Measurements from ENCODE around the gene RGS7. TPM values are rescaled to one million over a fixed set of nuclear protein-coding genes. Genes with fewer than 3 reads are reported as not detected.

RGS7 gene
- total and polyA plus RNA-seq, 2 experiments from 2014 or later: 0.32 to 1.7 TPM

- WGBS, 2 experiments (ENCODE audit: low coverage in 1 of 2, low lambda C conversion rate in 2 of 2, missing lambda C conversion rate in 2 of 2): 16 to 43% methylated on average over 1 of the region's 1 CpG
- H3K4me2 ChIP-seq (ENCODE audit: unreplicated experiment): no peak overlapping the region
- H2AFZ ChIP-seq: no peak overlapping the region
- H3K27ac ChIP-seq: no peak overlapping the region
- H3K27me3 ChIP-seq (replicated peaks; ENCODE audit: insufficient read depth): no peaks in the 10 kb centered on the region
- no peaks in the 10 kb centered on the region for H3F3A ChIP-seq (ENCODE audit: insufficient read depth)
- H3K79me2 ChIP-seq (ENCODE audit: insufficient read depth): no peaks in the 10 kb centered on the region
- no peak overlapping the region for H3K4me3 ChIP-seq
- H3K9ac ChIP-seq: no peak overlapping the region
- no peaks in the 10 kb centered on the region for H3K36me3 ChIP-seq (ENCODE audit: low read depth)
- no peaks in the 10 kb centered on the region for H3K4me1 ChIP-seq (ENCODE audit: insufficient read depth)
- TF ChIP-seq EZH2phosphoT487 (IDR thresholded peaks at IDR 0.05; ENCODE audit: insufficient read depth, low read depth) (no peak), EZH2 (IDR thresholded peaks at IDR 0.05; ENCODE audit: insufficient read depth, poor library complexity, severe bottlenecking) (no peak)
- no peaks in the 10 kb centered on the region for H3K9me2 ChIP-seq (ENCODE audit: insufficient read depth)
- DNase-seq: no peak
- no peaks in the 10 kb centered on the region for H3K9me3 ChIP-seq (ENCODE audit: low read depth)
- in situ Hi-C loops (cut with MboI): no loop called here
- no peaks in the 10 kb centered on the region for H4K20me1 ChIP-seq (ENCODE audit: insufficient read depth)
Observed at GRCh38 chr1:241139047-241139446, 218.0 kb downstream of the RGS7 start.

- Histone ChIP-seq H3K9me2 (ENCODE audit: insufficient read depth) (no peaks in the 10 kb centered on the region), H2AFZ (no peak overlapping the region), H3K79me2 (ENCODE audit: insufficient read depth) (no peaks in the 10 kb centered on the region), H3K4me3 (no peak overlapping the region), H3K9me3 (ENCODE audit: low read depth) (no peaks in the 10 kb centered on the region), H3K36me3 (ENCODE audit: low read depth) (no peaks in the 10 kb centered on the region), H3K27me3 (replicated peaks; ENCODE audit: insufficient read depth) (no peaks in the 10 kb centered on the region), H3K27ac (no peak overlapping the region), H3K4me2 (ENCODE audit: unreplicated experiment) (no peak overlapping the region), H4K20me1 (ENCODE audit: insufficient read depth) (no peaks in the 10 kb centered on the region), H3K9ac (no peak overlapping the region), H3F3A (ENCODE audit: insufficient read depth) (no peaks in the 10 kb centered on the region), H3K4me1 (ENCODE audit: insufficient read depth) (no peaks in the 10 kb centered on the region)
- TF ChIP-seq EZH2 (IDR thresholded peaks at IDR 0.05; ENCODE audit: insufficient read depth, poor library complexity, severe bottlenecking): no peak
- TF ChIP-seq EZH2phosphoT487 (IDR thresholded peaks at IDR 0.05; ENCODE audit: insufficient read depth, low read depth): no peak
- no peak for DNase-seq
- in situ Hi-C loops (cut with MboI): no loop called here
- 45 to 46% methylated on average over 4 of the region's 4 CpGs for WGBS, 2 experiments (ENCODE audit: low coverage in 1 of 2, low lambda C conversion rate in 2 of 2, missing lambda C conversion rate in 2 of 2)
Observed at GRCh38 chr1:241138248-241138647, 218.8 kb downstream of the RGS7 start.

GRCh38 chr1:241136389-241136788 lies 220.6 kb downstream of the RGS7 start:
- no peak overlapping the region for H3K27ac ChIP-seq
- H2AFZ ChIP-seq: no peak overlapping the region
- in situ Hi-C loops (cut with MboI): no loop called here
- no peaks in the 10 kb centered on the region for H4K20me1 ChIP-seq (ENCODE audit: insufficient read depth)
- no peaks in the 10 kb centered on the region for H3K9me3 ChIP-seq (ENCODE audit: low read depth)
- no peaks in the 10 kb centered on the region for H3K36me3 ChIP-seq (ENCODE audit: low read depth)
- WGBS, 2 experiments (ENCODE audit: low coverage in 1 of 2, low lambda C conversion rate in 2 of 2, missing lambda C conversion rate in 2 of 2): 60 to 64% methylated on average over 6 of the region's 6 CpGs
- H3K79me2 ChIP-seq (ENCODE audit: insufficient read depth): no peaks in the 10 kb centered on the region
- H3F3A ChIP-seq (ENCODE audit: insufficient read depth): no peaks in the 10 kb centered on the region
- no peaks in the 10 kb centered on the region for H3K4me1 ChIP-seq (ENCODE audit: insufficient read depth)
- no peak overlapping the region for H3K9ac ChIP-seq
- no peak for TF ChIP-seq EZH2phosphoT487 (IDR thresholded peaks at IDR 0.05; ENCODE audit: insufficient read depth, low read depth)
- no peak for DNase-seq
- no peak overlapping the region for H3K4me3 ChIP-seq
- no peaks in the 10 kb centered on the region for H3K27me3 ChIP-seq (replicated peaks; ENCODE audit: insufficient read depth)
- no peak overlapping the region for H3K4me2 ChIP-seq (ENCODE audit: unreplicated experiment)
- H3K9me2 ChIP-seq (ENCODE audit: insufficient read depth): no peaks in the 10 kb centered on the region

- H3K4me2 ChIP-seq (ENCODE audit: unreplicated experiment): no peak overlapping the region
- H3K4me1 ChIP-seq (ENCODE audit: insufficient read depth): no peaks in the 10 kb centered on the region
- H3K9me2 ChIP-seq (ENCODE audit: insufficient read depth): no peaks in the 10 kb centered on the region
- H3K9ac ChIP-seq: no peak overlapping the region
- in situ Hi-C loops (cut with MboI): no loop called here
- no peaks in the 10 kb centered on the region for H3K79me2 ChIP-seq (ENCODE audit: insufficient read depth)
- H3K36me3 ChIP-seq (ENCODE audit: low read depth): no peaks in the 10 kb centered on the region
- no peak overlapping the region for H3K4me3 ChIP-seq
- no peaks in the 10 kb centered on the region for H3F3A ChIP-seq (ENCODE audit: insufficient read depth)
- 1 to 2% methylated on average over 5 of the region's 5 CpGs for WGBS, 2 experiments (ENCODE audit: low coverage in 1 of 2, low lambda C conversion rate in 2 of 2, missing lambda C conversion rate in 2 of 2)
- no peak overlapping the region for H2AFZ ChIP-seq
- DNase-seq: no peak
- no peaks in the 10 kb centered on the region for H3K9me3 ChIP-seq (ENCODE audit: low read depth)
- H3K27me3 ChIP-seq (replicated peaks; ENCODE audit: insufficient read depth): no peaks in the 10 kb centered on the region
- H3K27ac ChIP-seq: no peak overlapping the region
- TF ChIP-seq EZH2 (IDR thresholded peaks at IDR 0.05; ENCODE audit: insufficient read depth, poor library complexity, severe bottlenecking): no peak
- TF ChIP-seq EZH2phosphoT487 (IDR thresholded peaks at IDR 0.05; ENCODE audit: insufficient read depth, low read depth): no peak
- no peaks in the 10 kb centered on the region for H4K20me1 ChIP-seq (ENCODE audit: insufficient read depth)
Observed at GRCh38 chr1:241131636-241132194, 225.3 kb downstream of the RGS7 start.

- H3K36me3 ChIP-seq (ENCODE audit: low read depth): no peaks in the 10 kb centered on the region
- no peaks in the 10 kb centered on the region for H3F3A ChIP-seq (ENCODE audit: insufficient read depth)
- H2AFZ ChIP-seq: no peak overlapping the region
- H3K4me1 ChIP-seq (ENCODE audit: insufficient read depth): no peaks in the 10 kb centered on the region
- no peaks in the 10 kb centered on the region for H3K9me3 ChIP-seq (ENCODE audit: low read depth)
- TF ChIP-seq EZH2 (IDR thresholded peaks at IDR 0.05; ENCODE audit: insufficient read depth, poor library complexity, severe bottlenecking): no peak
- no peak for TF ChIP-seq EZH2phosphoT487 (IDR thresholded peaks at IDR 0.05; ENCODE audit: insufficient read depth, low read depth)
- 1% methylated on average over 3 of the region's 3 CpGs for WGBS, 2 experiments (ENCODE audit: low coverage in 1 of 2, low lambda C conversion rate in 2 of 2, missing lambda C conversion rate in 2 of 2)
- no peaks in the 10 kb centered on the region for H4K20me1 ChIP-seq (ENCODE audit: insufficient read depth)
- no peak overlapping the region for H3K4me3 ChIP-seq
- H3K27me3 ChIP-seq (replicated peaks; ENCODE audit: insufficient read depth): no peaks in the 10 kb centered on the region
- no peak overlapping the region for H3K27ac ChIP-seq
- in situ Hi-C loops (cut with MboI): no loop called here
- no peak overlapping the region for H3K9ac ChIP-seq
- no peak for DNase-seq
- no peaks in the 10 kb centered on the region for H3K9me2 ChIP-seq (ENCODE audit: insufficient read depth)
- no peaks in the 10 kb centered on the region for H3K79me2 ChIP-seq (ENCODE audit: insufficient read depth)
- no peak overlapping the region for H3K4me2 ChIP-seq (ENCODE audit: unreplicated experiment)
Observed at GRCh38 chr1:241130881-241131280, 226.1 kb downstream of the RGS7 start.

All from GM23248 (cell line).